Measurements from ENCODE around the gene MUC6.

Gene MUC6

DNA sequence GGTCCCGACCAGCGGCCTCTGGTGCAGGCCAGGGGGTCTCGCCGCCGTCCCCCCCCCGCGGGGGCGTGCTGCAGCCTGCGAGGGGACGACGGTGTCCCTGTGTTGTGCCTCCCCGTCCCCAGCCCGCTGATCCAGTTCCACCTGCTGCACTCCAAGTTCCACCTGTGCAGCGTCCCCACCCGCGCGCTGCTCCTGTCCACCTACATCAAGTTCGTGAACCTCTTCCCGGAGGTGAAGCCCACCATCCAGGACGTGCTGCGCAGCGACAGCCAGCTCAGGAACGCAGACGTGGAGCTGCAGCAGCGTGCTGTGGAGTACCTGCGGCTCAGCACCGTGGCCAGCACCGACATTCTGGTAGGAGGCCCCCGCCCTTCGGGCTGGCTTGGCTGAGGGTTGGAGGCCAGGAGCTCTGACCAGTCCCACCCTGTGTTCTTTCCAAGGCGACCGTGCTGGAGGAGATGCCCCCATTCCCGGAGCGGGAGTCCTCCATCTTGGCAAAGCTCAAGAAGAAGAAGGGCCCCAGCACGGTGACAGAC is 42.8 kb downstream of the MUC6 start (continued):
- TF ChIP-seq BACH2 (CRISPR knock-in tag; IDR thresholded peaks at IDR 0.05; ENCODE audit: borderline replicate concordance) (no peak), PPARA (CRISPR knock-in tag; IDR thresholded peaks at IDR 0.05; ENCODE audit: borderline replicate concordance) (no peak)

DNA sequence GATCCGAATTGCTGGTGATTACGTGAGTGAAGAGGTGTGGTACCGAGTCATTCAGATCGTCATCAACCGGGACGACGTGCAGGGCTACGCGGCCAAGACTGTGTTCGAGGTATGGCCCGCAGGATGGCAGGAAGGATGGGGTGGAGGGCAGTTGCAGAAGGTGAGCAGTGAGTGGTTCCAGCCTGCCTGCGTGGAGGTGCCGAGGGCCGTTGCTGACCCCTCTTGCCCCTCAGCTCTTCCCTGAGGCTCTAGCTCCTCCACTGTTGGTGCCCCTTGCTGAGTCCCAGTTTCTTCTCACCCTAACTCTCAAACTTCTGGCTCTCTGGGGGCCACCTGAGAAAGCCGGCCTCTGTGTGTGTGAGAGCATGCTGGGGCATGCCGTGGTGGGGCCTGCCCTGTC is 43.9 kb downstream of the MUC6 start:
- no peak for TF ChIP-seq ISL1 (CRISPR knock-in tag; IDR thresholded peaks at IDR 0.05)
- ATAC-seq = no peak

DNA sequence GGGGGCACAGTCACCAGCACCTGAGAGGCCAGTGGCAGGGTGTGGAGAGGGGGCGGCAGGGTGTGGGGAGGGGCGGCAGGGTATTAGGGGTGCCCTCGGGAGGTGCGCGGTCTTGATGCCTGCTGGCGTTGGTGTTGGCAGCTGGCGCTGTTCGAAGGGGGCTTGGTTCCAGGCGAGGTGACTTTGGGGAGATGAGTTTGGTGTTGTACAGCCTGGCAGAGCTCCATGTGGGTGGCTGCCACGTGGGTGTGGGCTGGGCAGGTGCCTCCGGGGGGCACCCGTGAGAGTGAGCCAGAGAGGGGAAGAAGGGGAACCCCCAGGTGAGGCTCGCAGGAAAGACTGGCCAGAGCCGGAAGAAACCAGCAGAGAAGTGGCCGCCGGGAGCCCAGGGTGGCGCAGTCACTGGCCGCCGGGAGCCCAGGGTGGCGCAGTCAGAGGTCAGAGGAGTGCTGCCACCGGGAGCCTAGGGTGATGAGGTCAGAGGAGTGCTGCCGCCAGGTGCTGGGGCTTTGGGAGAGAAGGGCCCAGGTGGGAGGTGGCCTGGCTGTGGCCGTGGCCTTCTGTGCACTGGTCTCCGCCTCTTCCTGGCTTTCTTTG is 44.7 kb downstream of the MUC6 start:
- no peak for TF ChIP-seq ZC3H10 (CRISPR knock-in tag; IDR thresholded peaks at IDR 0.05)
- TF ChIP-seq, protein P1, sequence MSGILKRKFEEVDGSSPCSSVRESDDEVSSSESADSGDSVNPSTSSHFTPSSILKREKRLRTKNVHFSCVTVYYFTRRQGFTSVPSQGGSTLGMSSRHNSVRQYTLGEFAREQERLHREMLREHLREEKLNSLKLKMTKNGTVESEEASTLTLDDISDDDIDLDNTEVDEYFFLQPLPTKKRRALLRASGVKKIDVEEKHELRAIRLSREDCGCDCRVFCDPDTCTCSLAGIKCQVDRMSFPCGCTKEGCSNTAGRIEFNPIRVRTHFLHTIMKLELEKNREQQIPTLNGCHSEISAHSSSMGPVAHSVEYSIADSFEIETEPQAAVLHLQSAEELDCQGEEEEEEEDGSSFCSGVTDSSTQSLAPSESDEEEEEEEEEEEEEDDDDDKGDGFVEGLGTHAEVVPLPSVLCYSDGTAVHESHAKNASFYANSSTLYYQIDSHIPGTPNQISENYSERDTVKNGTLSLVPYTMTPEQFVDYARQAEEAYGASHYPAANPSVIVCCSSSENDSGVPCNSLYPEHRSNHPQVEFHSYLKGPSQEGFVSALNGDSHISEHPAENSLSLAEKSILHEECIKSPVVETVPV (CRISPR knock-in tag; IDR thresholded peaks at IDR 0.05) = no peak
- TF ChIP-seq ZNF565 (CRISPR knock-in tag; conservative IDR thresholded peaks at IDR 0.05; ENCODE audit: low read depth) = no peak
- no peak for ATAC-seq

DNA sequence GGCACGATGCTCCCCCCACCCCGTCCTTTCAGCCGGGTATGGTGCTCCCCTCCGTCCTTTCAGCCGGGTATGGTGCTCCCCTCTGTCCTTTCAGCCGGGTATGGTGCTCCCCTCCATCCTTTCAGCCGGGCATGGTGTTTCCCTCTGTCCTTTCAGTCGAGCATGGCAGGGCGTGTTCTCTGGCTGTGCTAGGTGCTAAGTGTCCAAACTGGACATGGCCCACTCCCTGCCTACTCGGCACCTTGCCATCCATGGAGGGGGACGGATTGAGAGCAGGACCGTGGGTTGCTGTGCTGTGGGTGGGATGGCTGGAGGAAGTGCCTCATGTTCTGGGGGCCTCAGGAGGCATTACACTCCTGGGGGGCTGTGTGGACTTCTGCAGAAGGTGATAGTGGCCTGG is 45.5 kb downstream of the MUC6 start:
- no peak for TF ChIP-seq OSR1 (CRISPR knock-in tag; IDR thresholded peaks at IDR 0.05)
- TF ChIP-seq, protein P2, sequence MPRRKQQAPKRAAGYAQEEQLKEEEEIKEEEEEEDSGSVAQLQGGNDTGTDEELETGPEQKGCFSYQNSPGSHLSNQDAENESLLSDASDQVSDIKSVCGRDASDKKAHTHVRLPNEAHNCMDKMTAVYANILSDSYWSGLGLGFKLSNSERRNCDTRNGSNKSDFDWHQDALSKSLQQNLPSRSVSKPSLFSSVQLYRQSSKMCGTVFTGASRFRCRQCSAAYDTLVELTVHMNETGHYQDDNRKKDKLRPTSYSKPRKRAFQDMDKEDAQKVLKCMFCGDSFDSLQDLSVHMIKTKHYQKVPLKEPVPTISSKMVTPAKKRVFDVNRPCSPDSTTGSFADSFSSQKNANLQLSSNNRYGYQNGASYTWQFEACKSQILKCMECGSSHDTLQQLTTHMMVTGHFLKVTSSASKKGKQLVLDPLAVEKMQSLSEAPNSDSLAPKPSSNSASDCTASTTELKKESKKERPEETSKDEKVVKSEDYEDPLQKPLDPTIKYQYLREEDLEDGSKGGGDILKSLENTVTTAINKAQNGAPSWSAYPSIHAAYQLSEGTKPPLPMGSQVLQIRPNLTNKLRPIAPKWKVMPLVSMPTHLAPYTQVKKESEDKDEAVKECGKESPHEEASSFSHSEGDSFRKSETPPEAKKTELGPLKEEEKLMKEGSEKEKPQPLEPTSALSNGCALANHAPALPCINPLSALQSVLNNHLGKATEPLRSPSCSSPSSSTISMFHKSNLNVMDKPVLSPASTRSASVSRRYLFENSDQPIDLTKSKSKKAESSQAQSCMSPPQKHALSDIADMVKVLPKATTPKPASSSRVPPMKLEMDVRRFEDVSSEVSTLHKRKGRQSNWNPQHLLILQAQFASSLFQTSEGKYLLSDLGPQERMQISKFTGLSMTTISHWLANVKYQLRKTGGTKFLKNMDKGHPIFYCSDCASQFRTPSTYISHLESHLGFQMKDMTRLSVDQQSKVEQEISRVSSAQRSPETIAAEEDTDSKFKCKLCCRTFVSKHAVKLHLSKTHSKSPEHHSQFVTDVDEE (CRISPR knock-in tag; IDR thresholded peaks at IDR 0.05) = no peak
- TF ChIP-seq ZC3H10 (CRISPR knock-in tag; IDR thresholded peaks at IDR 0.05) = no peak
- no peak for TF ChIP-seq GLIS3 (CRISPR knock-in tag; IDR thresholded peaks at IDR 0.05)
- TF ChIP-seq ARNTL (CRISPR knock-in tag; IDR thresholded peaks at IDR 0.05; ENCODE audit: borderline replicate concordance, low read depth) = no peak
- TF ChIP-seq, protein P1 (CRISPR knock-in tag; IDR thresholded peaks at IDR 0.05) = no peak
- TF ChIP-seq, protein P3, sequence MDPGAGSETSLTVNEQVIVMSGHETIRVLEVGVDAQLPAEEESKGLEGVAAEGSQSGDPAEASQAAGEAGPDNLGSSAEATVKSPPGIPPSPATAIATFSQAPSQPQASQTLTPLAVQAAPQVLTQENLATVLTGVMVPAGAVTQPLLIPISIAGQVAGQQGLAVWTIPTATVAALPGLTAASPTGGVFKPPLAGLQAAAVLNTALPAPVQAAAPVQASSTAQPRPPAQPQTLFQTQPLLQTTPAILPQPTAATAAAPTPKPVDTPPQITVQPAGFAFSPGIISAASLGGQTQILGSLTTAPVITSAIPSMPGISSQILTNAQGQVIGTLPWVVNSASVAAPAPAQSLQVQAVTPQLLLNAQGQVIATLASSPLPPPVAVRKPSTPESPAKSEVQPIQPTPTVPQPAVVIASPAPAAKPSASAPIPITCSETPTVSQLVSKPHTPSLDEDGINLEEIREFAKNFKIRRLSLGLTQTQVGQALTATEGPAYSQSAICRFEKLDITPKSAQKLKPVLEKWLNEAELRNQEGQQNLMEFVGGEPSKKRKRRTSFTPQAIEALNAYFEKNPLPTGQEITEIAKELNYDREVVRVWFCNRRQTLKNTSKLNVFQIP (CRISPR knock-in tag; IDR thresholded peaks at IDR 0.05; ENCODE audit: borderline replicate concordance, low read depth) = no peak
- no peak for TF ChIP-seq TCF4 (CRISPR knock-in tag; IDR thresholded peaks at IDR 0.05; ENCODE audit: borderline replicate concordance)
- no peak for TF ChIP-seq ZNF565 (CRISPR knock-in tag; conservative IDR thresholded peaks at IDR 0.05; ENCODE audit: low read depth)
- TF ChIP-seq, protein P4, sequence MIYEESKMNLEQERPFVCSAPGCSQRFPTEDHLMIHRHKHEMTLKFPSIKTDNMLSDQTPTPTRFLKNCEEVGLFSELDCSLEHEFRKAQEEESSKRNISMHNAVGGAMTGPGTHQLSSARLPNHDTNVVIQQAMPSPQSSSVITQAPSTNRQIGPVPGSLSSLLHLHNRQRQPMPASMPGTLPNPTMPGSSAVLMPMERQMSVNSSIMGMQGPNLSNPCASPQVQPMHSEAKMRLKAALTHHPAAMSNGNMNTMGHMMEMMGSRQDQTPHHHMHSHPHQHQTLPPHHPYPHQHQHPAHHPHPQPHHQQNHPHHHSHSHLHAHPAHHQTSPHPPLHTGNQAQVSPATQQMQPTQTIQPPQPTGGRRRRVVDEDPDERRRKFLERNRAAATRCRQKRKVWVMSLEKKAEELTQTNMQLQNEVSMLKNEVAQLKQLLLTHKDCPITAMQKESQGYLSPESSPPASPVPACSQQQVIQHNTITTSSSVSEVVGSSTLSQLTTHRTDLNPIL (CRISPR knock-in tag; IDR thresholded peaks at IDR 0.05; ENCODE audit: low read depth) = no peak
- TF ChIP-seq CSDC2 (CRISPR knock-in tag; IDR thresholded peaks at IDR 0.05) = no peak
- TF ChIP-seq PPARA (CRISPR knock-in tag; IDR thresholded peaks at IDR 0.05; ENCODE audit: borderline replicate concordance) = no peak
- no peak for TF ChIP-seq RARB (CRISPR knock-in tag; IDR thresholded peaks at IDR 0.05)
- no peak for TF ChIP-seq BACH2 (CRISPR knock-in tag; IDR thresholded peaks at IDR 0.05; ENCODE audit: borderline replicate concordance)
- TF ChIP-seq SNAI2 (CRISPR knock-in tag; IDR thresholded peaks at IDR 0.05) = no peak
- TF ChIP-seq TOX (CRISPR knock-in tag; IDR thresholded peaks at IDR 0.05; ENCODE audit: borderline replicate concordance) = no peak
- no peak for TF ChIP-seq ZFP3 (CRISPR knock-in tag; IDR thresholded peaks at IDR 0.05)
- no peak for TF ChIP-seq ESRRG (CRISPR knock-in tag; IDR thresholded peaks at IDR 0.05)
- no peak for TF ChIP-seq ZNF8 (CRISPR knock-in tag; IDR thresholded peaks at IDR 0.05)

More for the DNA sequence above, 45.5 kb downstream of the MUC6 start:
- ATAC-seq = no peak

All from SK-N-SH treated with all-trans-retinoic acid at 6 μM for 48 hours (cell line).